SHP77 treated with DMSO at 0.1 percent for 48 hours (cell line): ENCODE measurements around the gene ART1.

ENCODE experiments used
- DNase-seq: peaks from one replicate; lab custom pipeline; 2025; lab: John Stamatoyannopoulos, UW

Gene ART1

DNA sequence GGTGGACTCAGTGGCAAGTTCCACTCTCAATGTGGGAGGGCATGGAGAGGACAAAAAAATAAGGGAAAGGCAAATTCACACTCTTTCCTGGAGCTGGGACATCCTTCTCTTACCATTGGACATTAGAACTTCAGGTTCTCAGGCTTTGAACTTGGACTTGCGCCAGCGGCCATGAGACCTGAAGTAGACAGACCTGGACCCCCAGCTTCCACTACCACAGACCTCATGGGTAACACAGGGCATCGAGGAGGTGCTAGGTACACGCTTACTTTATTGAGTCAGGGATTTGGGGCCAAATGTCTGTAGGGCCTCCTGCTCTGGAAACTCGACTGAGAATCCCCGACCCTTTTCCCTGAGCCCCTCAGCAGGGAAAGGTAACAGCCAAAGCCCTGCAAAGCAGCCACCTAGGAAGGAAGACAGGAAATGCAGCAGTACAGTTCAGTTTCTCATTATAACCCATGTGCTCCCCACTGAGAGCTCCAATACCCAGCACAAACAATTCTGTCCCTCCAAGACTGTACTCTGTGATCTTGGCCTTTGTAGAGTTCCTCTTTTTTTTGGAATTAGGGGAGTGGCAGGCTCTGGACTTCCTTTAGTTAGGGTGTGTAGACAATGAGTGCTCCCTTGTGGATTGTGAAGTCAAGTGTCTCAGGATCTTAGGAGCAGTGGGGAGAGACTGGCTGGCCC is 20.6 kb downstream of the ART1 start:
- DNase-seq, result no peak

DNA sequence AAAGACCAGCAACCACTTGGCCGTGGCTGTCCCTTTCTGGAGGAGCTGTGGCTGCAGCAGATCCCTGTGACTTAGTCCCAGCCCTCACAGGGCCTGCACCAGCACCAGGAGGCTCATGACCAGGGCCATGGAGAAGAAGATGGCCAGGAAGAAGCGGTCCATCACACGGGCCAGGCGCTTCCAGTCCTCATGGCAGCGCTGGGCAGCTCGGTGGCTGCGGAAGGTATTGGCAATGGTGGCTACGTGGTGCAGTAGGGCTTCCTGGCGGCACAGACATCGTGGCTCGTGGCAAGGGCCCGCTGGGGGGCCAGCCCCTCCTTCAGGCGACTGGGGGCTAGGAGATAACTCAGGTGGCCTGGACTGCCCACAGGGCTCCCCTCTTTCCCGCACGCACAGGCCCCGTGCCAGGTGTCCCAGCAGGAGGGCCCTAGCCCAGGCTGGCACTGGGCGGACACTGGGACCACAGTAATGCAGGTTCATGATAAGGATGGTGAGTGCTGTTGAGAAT is 21.1 kb downstream of the ART1 start:
- DNase-seq, result no peak

DNA sequence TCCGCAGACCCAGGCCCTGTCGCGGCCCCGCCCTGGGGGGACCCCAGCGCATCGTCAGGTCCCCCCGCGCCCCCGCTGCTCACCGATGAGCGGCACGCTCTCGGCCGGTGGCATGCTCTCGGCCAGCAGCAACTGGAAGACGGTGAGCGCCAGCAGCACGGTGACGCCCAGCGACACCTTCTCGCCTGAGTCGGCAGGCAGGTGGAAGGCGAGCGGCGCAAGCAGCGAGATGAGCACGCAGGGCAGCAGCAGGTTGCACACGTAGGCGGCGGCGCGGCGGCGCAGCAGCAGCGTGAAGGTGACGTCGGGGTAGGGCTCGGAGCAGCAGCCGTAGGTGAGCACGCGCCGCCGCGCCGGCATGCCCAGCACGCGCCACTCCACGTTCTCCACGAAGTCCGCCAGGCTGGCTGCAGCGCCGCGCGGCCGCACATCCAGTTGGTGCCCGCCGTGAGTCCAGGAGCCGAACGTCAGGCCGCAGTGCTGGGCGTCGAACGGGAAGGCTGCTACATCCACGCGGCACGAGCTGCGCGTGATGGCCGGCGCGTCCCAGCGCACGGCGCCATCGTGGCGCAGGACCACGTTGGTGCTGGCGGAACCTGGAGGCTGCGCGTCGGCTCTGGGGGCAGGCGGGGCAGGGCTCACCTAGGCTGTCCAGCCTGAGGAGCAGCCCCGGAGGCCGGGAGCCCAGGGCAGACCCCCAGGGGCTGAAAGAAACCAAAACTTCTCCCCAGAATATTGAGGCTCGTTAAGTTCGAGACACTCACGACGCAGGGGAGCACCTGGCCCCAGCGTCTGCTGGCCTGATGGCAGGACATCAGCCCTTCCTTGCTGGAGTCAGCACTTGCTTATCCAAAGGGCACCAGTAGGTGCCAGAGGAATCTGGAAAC is 22.5 kb downstream of the ART1 start:
- DNase-seq, result no peak

DNA sequence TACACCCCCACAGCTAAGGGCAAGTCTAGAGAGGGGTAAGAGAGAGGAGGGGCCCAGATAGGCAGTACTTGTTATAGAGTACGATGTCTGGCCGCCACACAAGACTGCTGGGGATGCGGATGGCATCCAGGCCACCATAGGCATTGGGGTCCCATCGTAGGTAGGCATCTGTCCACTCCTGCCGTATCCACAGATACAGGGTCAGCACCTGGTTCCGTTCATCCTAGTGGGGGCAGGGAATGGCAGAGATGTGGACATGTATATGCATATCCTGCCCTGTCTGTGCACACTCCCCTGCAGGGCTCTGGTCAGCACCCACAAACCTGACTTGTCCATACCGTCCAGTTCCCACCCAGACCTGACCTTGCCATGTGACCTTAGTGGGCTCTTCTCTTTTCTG is 24.2 kb downstream of the ART1 start:
- no peak for DNase-seq

DNA sequence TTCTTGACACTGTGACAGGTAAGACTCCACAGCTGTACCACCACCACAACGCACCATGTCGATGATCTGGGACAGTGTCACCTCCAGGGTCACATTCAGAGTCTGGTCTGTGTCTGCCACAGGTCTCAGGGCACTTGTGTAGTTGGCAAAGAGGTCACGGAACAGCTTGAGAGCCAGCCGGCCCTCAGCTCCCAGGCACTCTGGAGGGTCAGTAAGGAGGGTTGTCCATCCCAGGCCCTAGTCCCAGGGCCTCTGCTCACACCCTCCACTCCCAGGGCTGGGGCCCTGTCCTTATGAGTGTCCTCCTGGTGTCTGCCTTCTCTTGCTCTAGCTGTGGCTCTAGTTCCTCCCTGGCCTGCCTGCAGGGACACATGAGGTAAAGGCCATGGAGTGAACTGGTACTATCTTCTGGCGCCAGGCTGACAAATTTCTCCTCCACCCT is 24.8 kb downstream of the ART1 start:
- no peak for DNase-seq

DNA sequence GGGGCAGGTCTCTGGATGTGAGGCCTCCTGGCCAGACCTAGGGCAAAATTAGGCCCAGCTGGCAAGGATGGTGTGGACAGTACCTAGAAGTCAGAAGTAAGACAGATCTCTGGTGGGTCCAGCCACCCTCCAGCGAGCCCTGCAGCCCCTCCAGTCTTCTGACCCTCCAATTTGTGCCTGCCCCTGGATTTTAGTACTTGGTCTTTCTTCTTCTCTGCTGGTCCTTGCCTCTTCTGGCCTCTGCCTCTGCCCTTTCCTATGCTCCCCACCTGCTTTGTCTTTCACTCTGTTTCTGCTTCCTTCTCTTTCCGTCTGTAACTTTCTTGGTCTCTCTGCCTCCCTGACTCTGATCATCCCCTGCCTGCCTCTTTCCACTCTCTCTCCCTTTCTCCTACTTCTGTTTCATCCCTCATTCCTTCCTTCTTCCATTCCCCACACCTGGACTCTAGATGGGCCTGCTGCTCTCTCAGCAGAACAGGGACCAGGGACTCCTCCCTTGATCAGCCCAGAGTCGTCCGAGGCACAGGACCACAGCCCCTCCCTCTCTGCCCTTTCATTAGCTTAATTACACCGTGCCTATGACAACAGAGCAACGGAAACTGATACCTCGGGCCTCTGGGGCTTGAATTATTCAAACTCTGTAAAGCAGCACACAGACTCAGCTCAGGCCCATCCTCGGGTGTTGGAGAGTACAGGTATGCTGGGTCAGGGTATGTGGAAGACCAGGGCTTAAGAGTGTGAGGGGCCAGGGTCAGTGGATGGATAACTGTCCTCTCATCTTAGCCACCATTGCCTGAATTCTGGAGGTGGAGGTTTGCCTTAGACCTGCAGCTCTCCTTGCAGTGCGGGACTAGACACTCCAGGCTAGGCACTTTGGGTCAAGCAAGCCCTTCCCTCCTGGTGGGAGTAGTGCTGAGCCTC is 26.7 kb downstream of the ART1 start, which contains the start of gene CHRNA10:
TSS of gene CHRNA10 (minus strand) at position 51 of the 921 bp plus-strand sequence. CDS start 72 bp downstream, outside the sequence.
- no peak for DNase-seq

DNA sequence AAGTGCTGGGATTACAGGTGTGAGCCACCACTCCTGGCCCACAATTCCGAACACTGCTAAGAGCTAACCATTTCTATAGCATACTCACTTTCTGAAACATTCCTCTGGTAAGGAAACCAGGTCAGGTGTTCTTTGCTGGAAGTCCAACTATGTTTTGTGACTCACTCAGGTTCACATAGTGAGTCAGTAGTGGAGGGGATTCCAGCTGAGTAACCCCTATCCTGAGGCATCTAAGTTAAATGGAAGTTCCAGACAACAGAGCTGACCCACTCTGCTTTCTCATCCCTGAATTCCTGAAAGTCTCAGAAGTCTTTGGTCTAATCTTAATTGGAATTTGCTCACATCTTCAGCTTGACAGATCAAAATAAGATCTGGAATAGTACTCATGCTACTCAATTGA is 29.3 kb downstream of the ART1 start:
- DNase-seq, result no peak

DNA sequence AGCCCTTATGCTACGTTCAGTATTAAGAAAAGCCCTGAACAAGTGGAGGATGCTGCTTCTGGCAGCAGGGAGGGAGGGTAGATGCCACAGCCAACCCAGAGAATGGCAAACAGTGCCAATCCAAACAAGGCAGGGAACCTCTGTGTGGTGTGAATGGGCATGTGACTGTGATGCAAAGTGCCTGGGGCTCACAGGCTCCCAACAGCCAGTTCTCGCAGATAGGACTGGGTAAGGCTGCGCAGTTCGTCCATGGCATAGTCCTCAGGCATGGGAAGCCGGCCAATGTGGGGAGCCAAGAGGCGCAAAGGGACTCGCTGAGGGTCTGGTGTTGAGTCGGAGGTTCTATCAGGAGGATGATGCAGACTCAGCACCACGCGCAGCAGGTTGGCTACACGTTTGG is 31.0 kb downstream of the ART1 start:
- DNase-seq, result no peak

DNA sequence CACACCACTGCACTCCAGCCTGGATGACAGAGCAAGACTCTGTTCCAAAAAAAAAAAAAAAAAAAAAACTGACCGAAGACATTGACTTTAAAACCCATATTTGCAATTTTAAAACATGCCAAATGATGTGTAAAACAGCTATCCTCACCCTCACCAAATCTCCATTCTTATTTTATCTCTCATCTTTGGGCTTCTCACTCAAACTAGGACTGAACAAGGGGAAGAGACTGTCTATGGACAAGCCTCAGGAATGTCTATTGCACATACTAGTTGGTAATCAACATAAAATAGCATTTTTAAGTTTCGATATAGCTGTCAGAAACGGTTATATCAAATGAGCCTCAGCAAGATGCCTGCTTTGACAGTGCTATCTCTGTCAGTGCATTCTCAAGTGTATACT is 34.1 kb downstream of the ART1 start:
- no peak for DNase-seq

DNA sequence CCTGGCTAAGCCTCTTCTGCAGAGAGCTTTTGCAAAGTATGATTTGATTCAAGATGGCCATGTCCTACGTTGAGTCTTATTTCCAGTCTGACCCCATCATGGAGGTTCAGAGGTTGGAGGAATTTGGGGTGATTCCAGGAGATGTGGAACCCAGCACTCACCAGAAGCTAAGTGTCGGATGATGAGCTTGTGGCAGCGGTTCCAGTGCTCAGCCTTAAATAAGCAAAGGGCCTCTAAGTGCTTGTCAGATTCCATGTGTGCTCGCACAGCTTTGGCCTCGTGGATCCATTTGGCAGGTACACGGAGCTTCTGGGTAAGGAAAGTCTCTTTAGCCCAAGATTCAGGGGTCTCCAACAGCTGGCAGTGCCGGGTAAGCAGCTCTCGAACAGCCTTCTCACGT is 38.1 kb downstream of the ART1 start:
- DNase-seq, result no peak

DNA sequence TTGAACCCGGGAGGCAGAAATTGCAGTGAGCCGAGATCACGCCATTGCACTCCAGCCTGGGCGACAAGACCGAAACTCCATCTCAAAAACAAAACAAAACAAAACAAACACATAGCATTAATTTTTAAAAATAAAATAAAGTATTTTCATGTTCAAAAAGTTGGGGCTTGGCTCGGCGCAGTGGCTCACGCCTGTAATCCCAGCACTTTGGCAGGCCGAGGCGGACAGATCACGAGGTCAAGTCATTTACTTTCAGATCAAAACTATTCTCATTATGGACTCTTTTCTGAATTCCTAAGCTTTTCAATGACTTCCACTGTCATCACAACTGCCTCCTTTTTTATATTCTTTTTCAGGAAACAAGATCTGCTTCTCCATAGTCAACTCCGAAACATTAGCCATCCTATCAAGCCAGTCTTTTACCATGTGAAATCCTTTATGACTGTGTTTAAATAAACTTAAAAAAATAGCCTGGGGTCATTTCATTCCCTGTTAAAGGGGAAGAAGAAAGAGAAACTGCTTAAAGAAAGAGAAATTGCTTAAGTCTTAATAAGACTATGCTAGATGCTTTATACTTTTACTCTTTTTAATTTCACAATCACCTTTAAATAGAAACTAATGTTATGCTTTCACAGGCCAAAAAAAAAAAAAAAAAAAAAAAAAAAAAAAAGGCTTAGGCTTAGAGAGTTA is 39.3 kb downstream of the ART1 start:
- DNase-seq, result no peak

DNA sequence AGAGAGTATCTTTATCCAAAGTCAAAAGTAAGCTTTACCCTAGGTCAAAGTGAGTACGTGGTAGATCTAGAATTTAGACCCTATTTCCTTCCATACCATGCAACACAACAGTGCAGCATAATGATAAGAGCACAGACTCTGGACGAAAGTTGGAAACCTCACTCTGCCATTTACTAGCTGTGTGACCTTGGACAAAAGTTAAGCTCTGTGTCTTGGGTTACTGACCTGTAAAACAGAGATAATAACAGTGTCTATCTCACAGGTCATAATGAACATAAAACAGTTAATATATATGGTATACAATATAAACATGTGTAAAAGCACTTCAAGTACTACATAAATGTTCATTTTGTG is 39.9 kb downstream of the ART1 start:
- DNase-seq, result no peak

DNA sequence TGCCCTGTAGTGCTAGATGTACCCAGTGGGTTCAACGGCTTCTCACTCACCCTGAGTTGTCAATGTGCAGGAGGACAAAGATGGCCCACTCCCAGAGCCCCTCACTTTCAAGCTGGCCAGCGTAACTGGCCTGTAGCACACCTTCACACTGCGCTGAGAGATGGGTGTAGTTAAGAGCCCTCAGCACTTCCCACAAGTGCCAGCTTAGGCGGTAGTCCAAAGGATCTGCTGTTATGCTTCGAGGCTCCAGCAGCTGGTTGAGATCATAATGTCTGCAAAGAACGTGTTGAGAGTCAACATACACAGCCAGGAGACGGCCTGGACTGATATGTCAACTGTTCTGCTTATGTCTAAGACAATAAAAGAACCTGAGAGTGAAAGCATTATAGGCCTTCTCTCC is 41.0 kb downstream of the ART1 start:
- DNase-seq, result no peak

DNA sequence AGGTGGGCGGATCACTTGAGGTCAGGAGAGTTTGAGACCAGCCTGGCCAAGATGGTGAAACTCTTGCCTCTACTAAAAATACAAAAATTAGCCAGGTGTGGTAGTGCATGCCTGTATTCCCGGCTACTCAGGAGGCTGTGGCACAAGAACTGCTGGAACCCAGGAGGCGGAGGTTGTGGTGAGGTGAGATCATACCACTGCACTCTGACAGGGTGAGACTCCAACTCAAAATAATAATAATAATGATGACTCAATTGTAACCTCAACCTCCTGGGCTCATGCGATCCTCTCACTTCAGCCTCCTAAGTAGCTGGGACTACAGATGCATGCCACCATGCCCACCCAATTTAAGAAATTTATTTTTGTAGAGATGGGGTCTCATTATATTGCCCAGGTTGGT is 41.8 kb downstream of the ART1 start:
- DNase-seq, result no peak

DNA sequence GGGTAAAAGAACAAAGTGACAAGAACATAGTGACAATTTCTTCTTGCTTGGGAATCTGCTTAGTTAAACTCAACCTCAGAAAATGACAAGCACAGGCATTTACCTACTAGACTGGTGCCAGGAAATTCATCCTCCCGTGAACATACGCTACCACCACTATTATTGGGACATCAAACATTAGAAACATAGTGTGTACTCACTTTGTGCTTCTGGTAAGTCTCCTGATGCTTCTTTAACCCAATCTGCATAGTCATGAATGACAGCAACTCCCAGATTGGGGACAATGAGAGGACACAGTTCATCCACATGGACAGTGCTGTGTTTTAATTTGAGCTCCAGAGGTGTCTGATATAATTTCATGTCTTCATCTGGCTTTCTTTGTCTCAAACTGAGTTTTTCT is 55.5 kb downstream of the ART1 start:
- no peak for DNase-seq

DNA sequence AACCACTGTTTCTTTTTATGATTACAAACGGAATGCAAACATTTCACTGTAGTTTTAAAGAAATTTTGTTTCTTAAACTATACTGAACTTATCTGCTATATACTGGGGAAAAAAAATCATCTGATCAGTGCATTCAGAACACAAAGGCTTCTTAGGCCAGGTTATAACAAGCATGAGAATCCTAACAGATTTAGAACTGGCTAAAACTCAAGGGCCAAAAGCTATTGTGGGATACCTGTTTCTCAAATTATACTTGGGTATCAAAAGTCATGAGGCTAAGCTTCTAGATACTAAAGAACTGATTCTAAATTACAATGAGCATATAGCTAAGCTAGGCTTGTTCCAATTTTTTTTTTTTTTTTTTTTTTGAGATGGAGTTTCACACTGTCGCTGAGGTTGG is 56.0 kb downstream of the ART1 start:
- DNase-seq, result no peak

DNA sequence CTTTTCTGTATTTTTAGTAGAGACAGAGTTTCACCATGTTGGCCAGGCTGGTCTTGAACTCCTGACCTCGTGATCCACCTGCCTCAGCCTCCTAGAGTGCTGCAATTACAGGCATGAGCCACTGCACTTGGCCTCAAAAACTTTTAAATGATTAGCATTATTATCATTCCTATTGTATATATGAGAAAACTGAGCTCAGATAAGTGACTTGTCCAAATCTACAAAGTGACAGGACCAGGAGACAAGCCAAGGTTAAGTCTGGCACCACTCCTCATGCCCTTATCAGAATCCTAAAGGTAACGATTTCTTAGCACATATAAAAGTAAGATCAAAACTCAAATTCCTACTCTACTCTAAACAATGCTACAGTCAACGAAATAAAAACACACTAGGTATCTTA is 58.5 kb downstream of the ART1 start:
- no peak for DNase-seq

DNA sequence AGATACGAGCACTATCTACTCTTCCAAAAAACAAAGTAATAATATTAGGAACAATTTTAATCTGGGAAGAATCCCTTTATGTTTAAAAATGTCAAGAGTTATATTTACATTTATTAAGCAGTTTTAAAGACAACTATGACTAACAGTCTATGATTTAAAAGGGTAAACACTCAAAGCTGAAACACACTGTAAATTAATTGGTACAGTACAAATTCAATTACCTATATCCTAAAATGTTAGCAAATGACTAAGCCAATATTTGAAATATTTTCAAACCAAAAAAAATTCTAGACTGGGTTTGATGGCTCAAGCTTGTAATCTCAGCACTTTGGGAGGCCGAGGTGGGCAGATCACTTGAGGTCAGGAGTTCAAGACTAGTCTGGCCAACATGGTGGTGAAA is 62.2 kb downstream of the ART1 start:
- DNase-seq, result no peak

DNA sequence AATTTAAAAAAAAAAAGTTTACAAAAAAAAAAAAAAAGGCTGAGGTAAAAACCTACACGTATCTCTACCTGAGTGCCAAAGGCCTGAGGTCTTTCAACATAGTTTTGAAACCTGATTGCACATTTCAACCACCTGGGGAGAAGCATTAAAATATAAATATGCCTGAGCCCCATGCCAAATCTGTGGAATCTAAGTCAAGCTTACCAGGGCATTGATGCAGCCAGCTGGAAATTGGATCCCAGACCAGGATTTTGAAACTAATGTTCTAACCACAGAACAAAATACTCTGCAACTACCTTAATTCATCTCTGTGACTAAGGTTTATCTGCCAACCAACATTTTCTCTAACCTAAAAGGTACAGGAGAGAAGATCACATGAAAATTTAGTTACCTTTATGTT is 65.0 kb downstream of the ART1 start:
- DNase-seq, result no peak

DNA sequence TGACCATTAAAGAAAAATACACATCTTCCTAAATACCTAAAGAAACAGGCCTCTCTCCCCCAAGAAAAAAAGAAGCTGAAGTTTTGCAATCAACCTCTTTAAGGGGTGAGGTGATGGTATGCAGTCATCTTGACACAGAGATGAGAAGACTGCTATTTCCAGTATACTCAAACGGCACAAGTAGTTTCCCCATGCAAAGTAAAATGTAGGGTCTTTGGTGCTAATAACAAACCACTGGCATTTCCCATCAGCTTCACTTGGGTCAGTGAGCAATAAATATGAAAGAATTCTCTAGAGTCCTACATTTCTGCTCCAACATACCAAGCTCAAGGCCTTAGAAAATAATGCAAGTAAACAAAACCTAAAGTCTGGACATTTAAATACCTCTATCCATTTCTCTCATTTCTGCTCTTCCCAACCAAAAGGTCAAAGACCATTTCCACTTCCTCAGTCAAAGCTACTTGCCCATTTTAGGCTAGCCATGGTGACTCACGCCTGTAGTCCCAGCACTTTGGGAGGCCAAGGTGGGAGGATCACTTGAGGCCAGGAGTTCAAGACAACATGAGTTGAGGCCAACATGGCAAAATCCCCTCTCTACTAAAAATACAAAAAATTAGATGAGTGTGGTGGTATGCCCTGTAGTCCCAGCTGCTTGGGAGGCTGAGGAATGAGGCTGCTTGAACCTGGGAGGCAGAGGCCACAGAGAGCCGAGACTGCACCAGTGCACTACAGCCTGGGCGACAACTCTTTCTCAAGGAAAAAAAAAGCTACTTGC is 65.7 kb downstream of the ART1 start:
- no peak for DNase-seq

DNA sequence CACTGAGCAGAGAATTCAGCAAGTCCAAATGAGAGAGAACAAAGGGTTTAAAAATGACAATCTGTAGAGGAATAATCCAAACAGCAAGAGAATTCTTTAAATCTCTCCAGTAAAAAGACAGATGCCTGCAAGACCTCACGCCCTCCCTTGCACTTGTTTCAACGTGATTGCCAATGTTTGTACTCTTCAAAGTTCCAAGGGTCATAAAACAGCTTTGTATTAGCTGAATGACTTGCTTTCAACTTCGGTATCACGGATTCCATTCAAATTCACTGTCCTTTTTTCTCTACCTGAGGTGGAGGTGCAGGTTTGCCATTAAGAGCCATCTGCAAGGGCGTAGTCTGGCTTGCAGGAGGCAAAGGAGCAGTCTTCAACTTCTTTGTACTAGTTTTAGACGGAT is 67.3 kb downstream of the ART1 start:
- DNase-seq, result no peak
